GM10266 (cell line): Measurements from ENCODE around the gene ANKRD44.
"Not testable (repeated sequence)": the region's sequence is repeated elsewhere in the genome, so short reads cannot be mapped to it uniquely, and the experiment has no call there.

Experiments used
- DNase-seq: peaks from one replicate; pipeline ENCODE4 v3.0.0; 2012; ENCODE audit errors: extremely low spot score
- TF ChIP-seq, protein P1 (sequence below): IDR thresholded peaks from 2 replicates; pipeline ENCODE4 v1.5.1; 2012; ENCODE audit warnings: mild to moderate bottlenecking, low read depth; ENCODE audit not compliant: control insufficient read depth, insufficient read depth; ENCODE audit errors: missing control alignments

ANKRD44 gene

GRCh38 chr2:197297772-197298318, 12.7 kb downstream of the ANKRD44 start:
- DNase-seq, result no peak
- TF ChIP-seq, protein P1, sequence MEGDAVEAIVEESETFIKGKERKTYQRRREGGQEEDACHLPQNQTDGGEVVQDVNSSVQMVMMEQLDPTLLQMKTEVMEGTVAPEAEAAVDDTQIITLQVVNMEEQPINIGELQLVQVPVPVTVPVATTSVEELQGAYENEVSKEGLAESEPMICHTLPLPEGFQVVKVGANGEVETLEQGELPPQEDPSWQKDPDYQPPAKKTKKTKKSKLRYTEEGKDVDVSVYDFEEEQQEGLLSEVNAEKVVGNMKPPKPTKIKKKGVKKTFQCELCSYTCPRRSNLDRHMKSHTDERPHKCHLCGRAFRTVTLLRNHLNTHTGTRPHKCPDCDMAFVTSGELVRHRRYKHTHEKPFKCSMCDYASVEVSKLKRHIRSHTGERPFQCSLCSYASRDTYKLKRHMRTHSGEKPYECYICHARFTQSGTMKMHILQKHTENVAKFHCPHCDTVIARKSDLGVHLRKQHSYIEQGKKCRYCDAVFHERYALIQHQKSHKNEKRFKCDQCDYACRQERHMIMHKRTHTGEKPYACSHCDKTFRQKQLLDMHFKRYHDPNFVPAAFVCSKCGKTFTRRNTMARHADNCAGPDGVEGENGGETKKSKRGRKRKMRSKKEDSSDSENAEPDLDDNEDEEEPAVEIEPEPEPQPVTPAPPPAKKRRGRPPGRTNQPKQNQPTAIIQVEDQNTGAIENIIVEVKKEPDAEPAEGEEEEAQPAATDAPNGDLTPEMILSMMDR, result no peak

DNA sequence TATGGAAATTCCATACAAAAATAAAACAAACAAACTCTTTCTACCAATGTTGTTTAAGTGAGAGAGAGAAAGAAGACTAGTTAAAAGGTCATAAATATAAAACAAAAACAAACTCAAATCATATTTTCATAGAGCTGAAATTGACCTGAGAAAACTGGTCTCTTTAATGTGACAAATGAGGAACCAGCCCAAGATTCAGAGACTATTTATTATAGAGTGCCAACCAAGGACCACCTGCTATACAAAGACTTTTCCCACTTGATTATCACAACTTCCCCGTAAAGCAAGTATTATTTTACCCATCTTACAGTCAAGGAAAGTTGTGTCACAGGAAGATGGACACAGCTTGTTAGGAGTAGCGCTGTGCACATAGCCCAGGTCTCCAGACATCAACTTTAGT, 13.3 kb downstream of the ANKRD44 start:
- DNase-seq, result no peak
- TF ChIP-seq, protein P1, result no peak

DNA sequence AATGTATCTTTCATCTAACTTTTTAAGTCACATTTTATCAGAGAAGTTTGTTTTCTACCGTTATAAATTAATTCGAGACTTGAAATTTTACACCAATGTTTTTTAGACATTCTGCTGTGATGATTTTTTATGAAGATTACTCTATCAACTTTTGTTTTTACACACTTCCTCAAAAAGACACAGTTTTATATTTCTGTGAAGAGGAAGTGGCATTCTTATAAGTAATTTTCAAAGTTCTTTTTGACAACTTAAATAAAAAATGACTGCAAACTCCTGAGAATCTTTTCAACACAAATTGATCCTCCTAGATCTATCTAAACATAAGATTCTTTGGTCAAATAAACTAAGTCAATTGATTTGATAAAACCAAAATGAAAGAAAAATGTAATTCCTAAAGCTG, 13.7 kb downstream of the ANKRD44 start:
- TF ChIP-seq, protein P1, result no peak
- DNase-seq, result no peak

DNA sequence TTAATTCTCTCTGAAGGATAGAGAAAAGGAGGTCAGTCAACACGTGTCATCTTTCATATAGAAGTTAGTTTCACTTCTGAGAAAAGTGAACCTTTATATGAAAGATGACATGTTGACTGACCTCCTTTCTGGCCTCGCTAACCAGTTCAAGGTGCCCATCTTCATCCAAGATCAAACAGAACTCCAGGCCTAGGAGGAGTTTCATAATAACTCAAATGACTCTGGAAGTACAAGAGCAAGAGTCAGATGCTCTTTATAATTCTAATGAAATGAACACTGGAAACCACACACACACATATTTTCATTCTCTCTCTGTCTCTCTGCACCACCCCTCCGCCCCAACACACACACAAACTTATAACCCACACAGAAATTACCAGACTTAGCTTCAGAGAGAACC, 16.3 kb downstream of the ANKRD44 start:
- DNase-seq, result no peak
- TF ChIP-seq, protein P1, result no peak

GRCh38 chr2:197293252-197294007, 17.1 kb downstream of the ANKRD44 start:
- TF ChIP-seq, protein P1, result no peak
- DNase-seq, result no peak

DNA sequence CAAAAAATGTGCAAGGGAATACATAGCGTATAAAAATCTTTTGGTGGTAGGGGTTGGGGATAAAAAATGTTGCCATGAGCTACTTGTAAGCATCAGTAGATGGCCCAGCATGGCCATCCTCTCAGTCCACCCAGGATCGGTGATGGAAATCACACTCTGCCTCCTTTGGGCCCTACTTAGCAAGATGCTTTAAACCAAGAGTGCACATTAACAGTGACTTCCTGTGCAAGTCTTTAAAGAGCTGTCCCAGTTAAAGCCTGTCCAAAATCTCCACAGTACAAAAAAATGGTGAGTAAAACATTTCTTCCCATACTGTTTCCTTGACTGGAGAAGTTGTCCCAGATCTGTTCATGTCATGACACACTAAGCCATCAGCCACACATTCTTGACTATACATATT, 18.0 kb downstream of the ANKRD44 start:
- TF ChIP-seq, protein P1, result no peak
- DNase-seq, result no peak

DNA sequence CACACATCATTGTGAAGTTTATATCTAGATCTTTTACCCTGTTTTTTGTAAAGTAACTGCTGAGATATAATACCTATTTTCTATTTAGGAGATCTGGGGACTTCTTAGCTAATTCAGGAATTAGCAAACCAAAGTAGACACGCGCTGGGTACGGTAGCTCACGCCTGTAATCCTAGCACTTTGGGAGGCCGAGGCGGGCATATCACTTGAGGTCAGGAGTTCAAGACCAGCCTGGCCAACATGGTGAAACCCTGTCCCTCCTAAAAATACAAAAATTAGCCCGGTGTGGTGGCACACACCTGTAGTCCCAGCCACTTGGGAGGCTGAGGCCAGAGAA, 23.0 kb downstream of the ANKRD44 start:
- not testable (repeated sequence) for DNase-seq

- TF ChIP-seq, protein P1, result no peak
- peak; percentile 64 for DNase-seq
Observed at GRCh38 chr2:197286805-197287595, 23.6 kb downstream of the ANKRD44 start.
